T-helper 22 cell (primary cell): Measurements from ENCODE around the gene TCF3.
"Not testable (repeated sequence)": the region's sequence is repeated elsewhere in the genome, so short reads cannot be mapped to it uniquely, and the experiment has no call there.

Experiments used
- DNase-seq: peaks from one replicate; pipeline ENCODE4 v3.0.0-alpha.2; 2020; ENCODE audit warnings: low read depth

The TCF3 gene

DNA sequence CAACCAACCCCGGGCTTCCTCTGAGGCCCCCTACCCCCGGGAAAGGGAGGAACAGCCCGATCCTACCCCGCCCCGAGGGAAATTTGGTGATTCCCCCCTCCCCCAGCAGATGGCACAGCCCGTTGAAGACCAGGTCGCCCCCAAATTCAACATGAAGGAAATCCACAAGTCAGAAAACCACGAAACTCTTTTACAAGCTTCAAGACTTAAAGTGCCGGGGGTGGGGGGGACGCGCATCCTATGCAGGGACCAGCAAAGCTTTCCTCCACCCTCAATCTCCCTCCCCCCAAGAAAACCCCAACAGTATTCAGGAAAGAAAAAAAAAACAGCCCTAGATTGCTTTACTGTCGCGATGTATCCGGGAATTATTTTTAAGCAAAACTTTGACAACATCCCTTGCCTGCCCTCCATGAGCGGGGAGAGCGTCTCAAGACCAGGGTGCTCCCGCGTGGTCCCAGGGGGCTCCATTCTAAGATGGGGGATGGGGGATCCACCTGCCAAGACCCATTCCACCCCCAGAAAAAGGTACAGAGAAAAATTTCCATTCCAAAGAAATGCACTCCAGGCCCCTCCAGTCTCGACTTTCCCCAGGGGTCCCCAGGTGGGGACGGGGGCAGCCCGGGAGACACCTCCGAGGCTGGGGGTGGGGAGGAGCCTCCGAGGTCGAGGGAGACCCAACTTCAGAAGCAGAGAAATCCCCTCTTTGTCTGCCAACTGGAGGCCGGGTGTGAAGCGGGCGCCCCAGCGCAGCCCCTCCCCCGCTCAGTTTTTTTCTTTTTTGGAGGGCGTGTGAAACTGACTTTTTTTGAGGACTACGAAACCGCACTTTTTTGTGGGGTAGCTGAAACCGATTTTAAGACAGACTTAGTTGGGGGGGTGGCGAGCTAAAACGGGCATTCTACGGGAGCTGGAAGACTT, 1.5 kb downstream of the TCF3 start:
- DNase-seq: peak; percentile 51

DNA sequence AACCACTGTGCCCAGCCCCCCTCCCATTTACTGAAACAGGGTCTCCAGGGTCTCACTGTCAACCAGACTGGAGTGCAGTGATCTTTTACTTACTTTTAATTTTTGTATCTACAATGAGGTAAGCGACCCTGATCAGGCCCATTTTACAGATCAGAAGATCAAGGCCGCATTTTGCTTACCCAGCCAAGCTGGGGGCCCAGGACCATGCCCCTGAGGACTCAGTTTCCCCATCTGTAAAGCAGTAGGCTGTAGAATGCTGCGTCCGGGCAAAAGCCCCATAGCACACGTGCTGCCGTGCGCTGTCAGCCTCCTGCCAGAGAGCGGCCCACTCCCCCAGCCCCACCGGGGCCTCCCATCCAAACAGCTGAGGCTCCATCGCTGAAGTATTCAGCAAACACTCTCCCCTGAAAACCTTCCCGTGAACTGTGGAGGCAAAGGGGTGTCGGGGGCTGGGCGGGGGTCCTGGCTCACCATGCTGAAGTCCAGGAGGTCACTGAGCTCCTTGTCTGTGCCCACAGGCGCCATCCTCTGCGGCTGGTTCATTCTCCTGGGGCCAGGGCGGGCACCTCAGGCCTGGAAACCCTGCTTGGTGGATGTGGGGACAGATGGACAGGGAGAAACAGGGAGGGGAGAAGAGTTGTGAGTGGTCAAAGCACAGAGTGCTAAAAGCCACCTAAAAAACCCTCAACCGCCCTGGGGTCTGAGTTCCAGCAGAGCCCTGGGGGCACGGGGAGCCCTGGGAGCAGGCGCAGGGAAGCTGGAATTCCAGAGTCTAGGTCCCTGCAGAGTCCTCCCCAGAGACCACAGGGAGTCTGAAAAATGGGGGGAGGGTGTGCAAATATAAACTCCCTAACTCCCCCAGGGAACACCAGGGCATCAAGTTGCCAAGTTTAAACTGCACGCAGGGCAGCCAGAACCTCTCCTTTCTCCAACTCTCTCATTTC, 2.4 kb downstream of the TCF3 start:
- DNase-seq: no peak

- DNase-seq: no peak
These were observed 3.4 kb downstream of the TCF3 start for GRCh38 chr19:1648920-1649541.

- no peak for DNase-seq
These were observed 4.0 kb downstream of the TCF3 start for GRCh38 chr19:1648459-1648849.

DNA sequence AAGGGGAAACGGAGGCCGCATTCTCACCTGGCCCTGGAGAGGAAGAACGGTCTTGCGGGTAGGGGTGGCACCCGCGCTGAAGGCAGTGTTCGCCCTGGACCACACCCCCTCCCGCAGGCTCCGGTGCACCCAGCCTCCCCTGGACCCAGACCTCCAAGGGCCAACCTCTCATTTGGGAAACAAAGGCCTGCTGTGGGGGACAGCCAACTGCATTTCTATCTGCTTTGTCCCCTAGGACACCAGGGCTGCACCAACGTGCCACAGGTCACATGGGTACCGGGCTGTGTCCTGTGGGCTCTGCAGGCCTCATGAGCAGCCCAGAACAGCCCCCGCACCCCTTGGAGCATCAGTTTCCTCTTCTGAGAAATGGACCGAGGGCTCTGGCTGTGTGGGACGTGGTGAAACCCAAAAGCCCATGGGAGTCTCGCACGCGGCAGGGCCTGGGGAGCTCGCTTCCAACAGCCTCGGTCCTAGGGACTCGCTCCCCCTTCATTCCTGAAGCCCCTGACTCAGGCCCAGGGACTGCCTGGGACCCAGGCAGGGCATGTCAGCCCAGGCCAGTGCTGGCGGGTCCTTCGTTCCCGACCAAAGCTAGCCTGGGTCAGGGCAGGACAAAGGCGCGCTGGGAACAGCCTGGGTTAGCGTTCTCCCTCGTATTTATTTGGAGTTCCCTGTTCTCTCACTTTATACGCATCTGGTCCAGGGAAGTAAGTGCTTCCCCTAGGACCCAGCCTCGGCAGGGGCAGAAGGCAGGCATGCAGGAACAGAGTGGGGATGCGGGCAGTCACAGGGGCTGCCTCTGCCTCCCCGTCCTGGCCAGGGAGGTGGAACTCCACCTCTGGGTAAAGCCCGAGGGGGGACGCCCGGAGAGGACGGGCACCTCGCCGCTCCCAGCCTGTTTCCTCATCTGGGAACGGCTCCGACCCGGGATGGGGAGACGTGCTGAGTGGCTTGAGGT, 4.6 kb downstream of the TCF3 start:
- no peak for DNase-seq

DNA sequence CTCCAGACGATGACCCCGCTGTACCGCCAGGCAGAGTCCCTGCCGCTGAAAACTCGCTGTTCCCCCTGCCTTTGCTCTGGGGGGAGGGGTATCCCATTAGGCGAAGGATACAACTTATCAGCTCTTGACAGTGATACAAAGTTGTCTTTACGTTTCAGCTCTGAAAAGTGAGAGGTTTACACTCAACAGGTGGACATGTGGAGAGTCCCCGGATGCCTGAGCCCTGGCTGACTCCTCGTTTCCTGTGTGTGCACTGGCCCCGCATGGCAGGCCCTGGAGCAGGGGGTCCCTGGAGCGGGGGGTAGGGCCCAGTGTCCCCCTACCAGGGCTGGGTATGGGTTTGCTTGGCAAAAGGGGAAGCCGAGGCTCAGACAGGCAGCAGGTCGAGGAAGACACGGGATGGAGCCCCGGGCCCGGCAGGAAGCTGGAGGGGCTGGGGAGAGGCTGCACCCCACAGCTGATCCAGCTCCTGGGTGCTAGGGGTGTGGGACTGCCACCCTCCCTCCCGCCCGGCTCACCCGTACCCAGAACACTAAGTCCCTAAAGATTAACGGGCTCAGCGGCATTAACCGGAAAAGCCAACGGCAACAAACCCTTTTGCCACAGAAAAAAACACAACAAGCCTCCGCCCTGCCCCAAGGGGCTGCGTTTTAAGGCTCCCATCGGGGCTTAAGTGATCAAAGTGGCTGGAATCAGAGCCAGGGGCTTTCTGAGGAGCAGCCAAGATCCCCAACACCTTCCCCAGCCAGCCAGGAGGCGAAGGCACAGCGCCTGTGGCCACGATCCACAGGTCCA, 5.6 kb downstream of the TCF3 start:
- no peak for DNase-seq

- no peak for DNase-seq
These were observed 6.3 kb downstream of the TCF3 start for GRCh38 chr19:1646149-1646548.

DNA sequence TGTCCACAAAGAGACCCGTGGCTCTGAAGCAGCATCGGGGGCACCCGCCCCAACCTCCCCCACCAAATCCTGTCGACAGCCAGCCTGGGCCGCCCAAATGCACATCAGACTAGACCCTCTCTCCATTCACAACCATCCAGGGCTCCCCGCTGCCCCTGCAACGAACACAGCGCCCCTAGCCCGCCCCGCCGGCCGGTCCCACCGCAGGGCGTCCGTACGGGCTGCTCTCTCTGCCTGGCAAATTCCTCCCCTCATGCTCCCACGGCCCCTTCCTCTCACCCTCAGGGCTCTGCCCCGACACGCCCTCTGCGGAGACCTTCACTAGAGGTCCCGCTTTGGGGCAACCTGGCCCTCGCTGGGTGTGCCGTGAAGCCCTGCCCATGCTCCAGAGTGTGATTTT, 7.1 kb downstream of the TCF3 start:
- no peak for DNase-seq

DNA sequence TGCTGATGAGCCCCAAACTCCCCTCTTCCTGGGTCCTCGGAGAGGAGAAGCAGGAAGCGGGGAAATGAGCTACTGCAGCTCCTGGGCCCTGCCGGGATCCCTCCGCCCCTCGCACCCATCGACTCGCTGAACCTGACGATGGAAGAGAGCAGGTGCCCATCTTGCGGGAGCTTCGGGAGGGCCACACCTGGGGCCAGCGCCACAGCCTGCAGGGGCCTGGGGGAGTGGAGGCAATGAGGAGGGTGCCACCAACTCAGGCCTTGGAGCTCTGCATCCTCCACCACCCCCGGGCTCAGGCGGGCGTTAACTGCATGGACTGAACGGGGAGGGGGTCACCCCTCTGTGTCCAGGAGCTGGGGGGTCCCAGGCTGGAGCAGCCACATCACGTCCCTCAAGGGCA, 8.3 kb downstream of the TCF3 start:
- DNase-seq: no peak

GRCh38 chr19:1640893-1641448, 11.4 kb downstream of the TCF3 start:
- not testable (repeated sequence) for DNase-seq

GRCh38 chr19:1636325-1637236, 15.8 kb downstream of the TCF3 start:
- no peak for DNase-seq

DNA sequence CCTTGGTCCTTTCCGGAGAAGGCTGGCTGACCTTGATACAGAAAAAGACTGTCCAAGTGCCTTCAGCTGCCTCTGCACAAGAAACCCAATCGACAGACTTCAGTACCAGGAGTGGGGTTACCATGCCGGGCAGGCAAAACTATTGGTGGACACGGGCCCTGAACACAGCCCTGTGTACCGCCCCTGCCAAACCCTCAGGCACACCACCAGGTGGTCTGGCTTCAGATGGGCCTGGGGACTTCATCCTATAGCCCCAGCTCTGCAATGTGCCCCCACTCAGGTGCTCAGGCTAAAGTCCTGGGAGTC, 17.5 kb downstream of the TCF3 start:
- DNase-seq: no peak

- DNase-seq: no peak
These were observed 18.0 kb downstream of the TCF3 start for GRCh38 chr19:1634242-1634937.

DNA sequence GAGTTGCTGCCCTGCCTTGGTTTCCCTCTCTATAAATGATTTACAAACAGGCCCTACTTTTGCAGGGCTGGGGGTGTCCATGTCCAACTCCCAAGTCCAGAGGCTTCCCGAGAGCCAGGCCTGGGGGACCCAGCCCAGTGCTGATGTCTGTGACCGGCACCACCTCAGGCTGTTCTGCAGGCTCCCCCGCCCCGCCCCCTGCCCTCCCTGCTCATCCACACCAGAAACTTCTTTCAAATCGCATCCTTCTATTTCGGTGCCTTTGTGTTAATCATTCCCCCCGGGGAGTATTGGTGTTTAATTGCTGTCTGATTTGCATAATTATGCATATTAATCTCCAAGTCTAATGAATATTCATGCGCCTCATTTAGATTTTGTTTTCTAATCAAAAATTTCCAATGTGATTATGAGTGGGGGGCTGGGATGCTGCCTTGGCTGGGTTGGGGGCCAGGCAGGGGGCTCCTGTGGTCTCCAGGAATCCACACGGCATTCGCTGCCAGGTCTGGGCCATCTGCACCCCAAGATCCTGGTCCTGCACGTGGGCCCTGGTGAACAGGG, 19.1 kb downstream of the TCF3 start:
- no peak for DNase-seq

DNA sequence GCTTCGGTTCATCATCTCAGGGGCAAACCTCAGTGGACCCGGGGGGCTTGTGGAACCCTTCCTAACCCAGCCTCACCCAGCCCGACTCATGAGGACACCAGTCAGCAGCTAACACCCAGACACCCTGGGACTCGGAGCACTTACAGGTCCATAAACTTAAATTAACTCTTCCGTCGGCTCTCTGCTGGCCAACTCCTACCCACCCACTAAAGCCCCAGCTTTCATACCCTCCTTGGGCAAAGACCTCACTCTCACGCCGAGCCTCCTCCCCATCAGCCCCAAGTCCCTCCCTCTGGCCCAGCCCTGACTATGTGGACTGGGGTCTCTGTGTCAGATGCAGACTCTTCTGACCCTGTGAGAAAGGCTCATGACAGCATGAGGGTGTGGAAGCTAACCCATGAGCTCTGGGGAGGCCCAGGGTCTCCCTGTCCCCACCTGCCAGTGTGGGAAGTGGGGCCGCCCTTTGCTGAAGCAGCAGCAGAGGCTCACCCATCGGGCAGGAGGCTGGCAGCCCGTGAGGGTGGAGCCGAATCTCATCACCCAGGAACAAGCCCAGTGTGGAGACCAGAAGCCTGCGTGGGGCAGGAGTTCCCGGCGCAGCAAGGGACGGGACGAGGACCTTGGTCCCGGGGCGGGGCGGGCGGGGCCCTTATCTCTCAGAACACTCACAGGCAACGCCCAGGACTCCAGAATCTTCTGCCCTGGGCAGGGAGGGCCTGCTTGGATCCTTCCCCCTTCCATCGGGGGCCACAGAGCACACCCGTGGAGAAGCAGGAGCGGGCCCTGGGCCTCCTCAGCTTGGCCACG, 19.8 kb downstream of the TCF3 start:
- DNase-seq: no peak

- DNase-seq: no peak
These were observed 20.8 kb downstream of the TCF3 start for GRCh38 chr19:1631557-1632100.

DNA sequence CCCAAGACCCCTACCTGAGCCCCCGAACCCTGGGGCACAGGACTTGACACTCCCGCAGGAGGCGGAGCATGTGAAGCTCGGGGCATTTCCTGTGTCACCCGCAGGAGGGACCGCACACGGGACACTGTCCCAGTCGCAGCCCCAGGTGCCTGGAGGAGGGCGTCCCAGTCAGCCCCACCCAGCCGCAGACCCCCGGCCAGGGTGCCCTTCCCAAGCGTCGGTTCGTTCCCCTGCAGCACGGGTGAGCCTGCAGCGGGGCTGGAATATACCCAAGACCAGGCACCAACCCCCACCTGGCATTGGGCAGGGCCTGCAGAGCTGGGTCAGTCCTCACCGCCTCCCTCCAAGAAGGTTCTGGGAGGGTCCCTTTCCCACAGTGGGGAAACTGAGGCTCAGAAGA, 21.6 kb downstream of the TCF3 start:
- no peak for DNase-seq
